ENCODE results near the gene C10orf90.

Gene C10orf90

DNA sequence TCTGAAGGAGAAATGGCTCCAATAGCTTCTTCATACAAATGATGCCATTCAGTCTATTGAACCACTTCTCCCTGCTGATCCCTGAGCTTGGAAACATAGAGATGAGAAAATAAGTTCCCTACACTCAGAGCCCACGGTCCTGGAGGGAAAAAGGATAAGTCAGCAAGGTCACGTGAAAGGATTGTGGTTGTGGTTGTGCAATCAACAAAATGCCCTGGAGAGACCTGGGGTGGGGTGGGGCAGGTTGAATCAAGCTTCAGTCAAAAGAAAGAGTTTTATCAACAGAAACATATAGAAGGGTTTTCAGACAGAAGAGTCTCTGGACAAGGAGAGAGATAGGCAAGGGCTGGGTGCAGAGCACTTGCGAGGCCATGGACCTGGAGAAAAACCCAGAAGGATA is 30.1 kb downstream of the C10orf90 start:
- Histone ChIP-seq H3K4me3 (no peak overlapping the region), H3K9ac (no peak overlapping the region), H3K36me3 (no peaks in the 10 kb centered on the region), H3K27ac (no peak overlapping the region), H3K4me1 (no peaks in the 10 kb centered on the region), H3K9me3 (no peaks in the 10 kb centered on the region), H3K4me2 (no peak overlapping the region), H4K20me1 (no peaks in the 10 kb centered on the region), H3K27me3 (no peaks in the 10 kb centered on the region)
- peak; percentile 41; the same call in 1 of the 2 replicates for TF ChIP-seq Cebpa-rat (IDR thresholded peaks at IDR 0.05)

- no peaks in the 10 kb centered on the region for H3K4me1 ChIP-seq
- H3K36me3 ChIP-seq: no peaks in the 10 kb centered on the region
- no peak overlapping the region for H3K27ac ChIP-seq
- no peaks in the 10 kb centered on the region for H4K20me1 ChIP-seq
- H3K9ac ChIP-seq: no peak overlapping the region
- no peak for TF ChIP-seq Cebpa-rat (IDR thresholded peaks at IDR 0.05)
- no peak overlapping the region for H3K4me3 ChIP-seq
- no peaks in the 10 kb centered on the region for H3K27me3 ChIP-seq
- no peak overlapping the region for H3K4me2 ChIP-seq
- no peaks in the 10 kb centered on the region for H3K9me3 ChIP-seq
Observed at GRCh38 chr10:126639084-126639483, 31.4 kb downstream of the C10orf90 start.

DNA sequence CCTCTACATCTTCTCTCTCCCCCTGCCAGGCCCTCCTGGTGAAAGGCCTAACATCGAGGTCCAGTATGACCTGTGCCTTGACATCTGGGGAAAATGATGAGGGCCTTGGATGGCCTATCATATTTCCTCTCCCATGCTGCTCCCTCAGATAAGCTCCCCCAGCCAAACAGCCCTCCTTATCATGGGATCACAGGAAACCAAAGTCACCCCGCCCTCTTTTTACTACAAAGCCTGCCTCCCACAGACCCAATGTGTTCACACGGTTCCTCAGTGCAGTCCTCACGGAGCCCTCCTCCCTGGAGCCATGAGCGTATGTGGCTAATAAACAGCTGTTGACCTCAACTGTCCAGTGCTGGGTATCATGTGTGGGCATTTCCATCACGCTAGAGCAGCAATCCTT is 32.0 kb downstream of the C10orf90 start:
- Histone ChIP-seq H3K4me1 (no peaks in the 10 kb centered on the region), H3K27ac (no peak overlapping the region), H4K20me1 (no peaks in the 10 kb centered on the region), H3K36me3 (no peaks in the 10 kb centered on the region), H3K9ac (no peak overlapping the region), H3K27me3 (no peaks in the 10 kb centered on the region), H3K4me3 (no peak overlapping the region), H3K9me3 (no peaks in the 10 kb centered on the region), H3K4me2 (no peak overlapping the region)
- TF ChIP-seq Cebpa-rat (IDR thresholded peaks at IDR 0.05): no peak

- Histone ChIP-seq H3K4me2 (no peak overlapping the region), H3K27ac (no peak overlapping the region), H4K20me1 (no peaks in the 10 kb centered on the region), H3K9me3 (no peaks in the 10 kb centered on the region), H3K4me1 (no peaks in the 10 kb centered on the region), H3K9ac (no peak overlapping the region), H3K4me3 (no peak overlapping the region), H3K36me3 (no peaks in the 10 kb centered on the region), H3K27me3 (no peaks in the 10 kb centered on the region)
- no peak for TF ChIP-seq Cebpa-rat (IDR thresholded peaks at IDR 0.05)
Observed at GRCh38 chr10:126637501-126637900, 33.0 kb downstream of the C10orf90 start.

GRCh38 chr10:126634911-126635310 is 35.6 kb downstream of the C10orf90 start:
- no peak for TF ChIP-seq Cebpa-rat (IDR thresholded peaks at IDR 0.05)
- H3K27ac ChIP-seq: no peak overlapping the region
- H3K4me2 ChIP-seq: no peak overlapping the region
- H3K4me1 ChIP-seq: no peaks in the 10 kb centered on the region
- no peak overlapping the region for H3K9ac ChIP-seq
- no peaks in the 10 kb centered on the region for H4K20me1 ChIP-seq
- no peaks in the 10 kb centered on the region for H3K9me3 ChIP-seq
- H3K27me3 ChIP-seq: no peaks in the 10 kb centered on the region
- H3K4me3 ChIP-seq: no peak overlapping the region
- no peaks in the 10 kb centered on the region for H3K36me3 ChIP-seq

GRCh38 chr10:126634347-126634746 is 36.1 kb downstream of the C10orf90 start:
- no peaks in the 10 kb centered on the region for H3K36me3 ChIP-seq
- H4K20me1 ChIP-seq: no peaks in the 10 kb centered on the region
- H3K27me3 ChIP-seq: no peaks in the 10 kb centered on the region
- H3K4me1 ChIP-seq: no peaks in the 10 kb centered on the region
- no peak overlapping the region for H3K4me3 ChIP-seq
- H3K9ac ChIP-seq: no peak overlapping the region
- no peaks in the 10 kb centered on the region for H3K9me3 ChIP-seq
- H3K4me2 ChIP-seq: no peak overlapping the region
- no peak for TF ChIP-seq Cebpa-rat (IDR thresholded peaks at IDR 0.05)
- H3K27ac ChIP-seq: no peak overlapping the region

- no peak for TF ChIP-seq Cebpa-rat (IDR thresholded peaks at IDR 0.05)
Observed at GRCh38 chr10:126632705-126633104, 37.8 kb downstream of the C10orf90 start.

GRCh38 chr10:126629925-126630624 is 40.4 kb downstream of the C10orf90 start:
- Histone ChIP-seq H3K27me3 (no peaks in the 10 kb centered on the region), H3K36me3 (no peaks in the 10 kb centered on the region), H3K9me3 (no peaks in the 10 kb centered on the region), H3K4me3 (no peak overlapping the region), H3K4me1 (no peaks in the 10 kb centered on the region), H3K9ac (no peak overlapping the region), H4K20me1 (no peaks in the 10 kb centered on the region), H3K27ac (no peak overlapping the region), H3K4me2 (no peak overlapping the region)
- TF ChIP-seq Cebpa-rat (IDR thresholded peaks at IDR 0.05): no peak

More at GRCh38 chr10:126632705-126633104, 37.8 kb downstream of the C10orf90 start:
- Histone ChIP-seq H3K4me3 (no peak overlapping the region), H3K4me1 (no peaks in the 10 kb centered on the region), H3K27me3 (no peaks in the 10 kb centered on the region), H3K4me2 (no peak overlapping the region), H3K9me3 (no peaks in the 10 kb centered on the region), H3K27ac (no peak overlapping the region), H4K20me1 (no peaks in the 10 kb centered on the region), H3K9ac (no peak overlapping the region), H3K36me3 (no peaks in the 10 kb centered on the region)

DNA sequence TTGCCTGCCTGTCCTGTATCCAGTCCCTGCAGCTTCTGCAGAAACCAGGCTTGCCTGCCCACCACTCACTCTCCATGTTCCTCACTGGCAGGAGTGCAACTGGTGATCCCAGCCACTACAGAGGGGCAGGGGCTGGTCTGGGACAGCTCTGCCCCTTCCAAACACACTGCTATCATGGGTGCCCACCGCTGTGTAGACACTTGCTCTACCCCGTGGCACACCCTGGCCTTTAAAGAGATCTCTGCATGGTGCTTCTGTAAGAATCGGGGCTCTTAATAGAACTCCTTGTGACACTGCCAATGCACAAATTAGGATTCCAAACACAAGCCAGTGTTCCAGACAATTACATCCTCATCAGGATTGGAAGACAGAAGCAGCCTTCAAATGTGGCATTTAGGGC is 41.7 kb downstream of the C10orf90 start:
- Histone ChIP-seq H3K4me3 (no peak overlapping the region), H3K4me1 (no peaks in the 10 kb centered on the region), H3K4me2 (no peak overlapping the region), H3K9ac (no peak overlapping the region), H3K9me3 (no peaks in the 10 kb centered on the region), H4K20me1 (no peaks in the 10 kb centered on the region), H3K27ac (no peak overlapping the region), H3K27me3 (no peaks in the 10 kb centered on the region), H3K36me3 (no peaks in the 10 kb centered on the region)
- TF ChIP-seq Cebpa-rat (IDR thresholded peaks at IDR 0.05): no peak

DNA sequence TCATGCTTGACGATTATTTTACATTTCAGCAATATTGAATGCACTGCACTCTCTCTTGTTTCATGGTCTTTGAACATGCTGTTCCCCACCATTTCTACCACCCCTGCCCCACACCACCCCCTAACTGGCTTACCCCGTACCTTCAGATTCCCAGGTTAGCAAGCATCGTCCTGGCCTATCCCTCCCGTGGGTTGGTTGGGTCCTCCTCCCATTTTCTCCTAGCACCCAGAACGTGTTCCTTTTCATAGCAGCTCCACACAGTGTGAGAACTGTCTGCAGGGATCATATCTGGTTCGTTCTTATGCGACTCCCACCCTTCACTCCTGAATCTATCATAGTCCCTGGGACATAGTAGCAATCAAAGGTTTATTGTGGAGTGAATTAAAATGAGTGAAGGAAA is 48.6 kb downstream of the C10orf90 start:
- Histone ChIP-seq H3K27me3 (no peaks in the 10 kb centered on the region), H3K9me3 (no peaks in the 10 kb centered on the region), H3K27ac (no peak overlapping the region), H3K4me3 (no peak overlapping the region), H4K20me1 (no peaks in the 10 kb centered on the region), H3K4me2 (no peak overlapping the region), H3K36me3 (no peaks in the 10 kb centered on the region), H3K9ac (no peak overlapping the region), H3K4me1 (no peaks in the 10 kb centered on the region)
- no peak for TF ChIP-seq Cebpa-rat (IDR thresholded peaks at IDR 0.05)

DNA sequence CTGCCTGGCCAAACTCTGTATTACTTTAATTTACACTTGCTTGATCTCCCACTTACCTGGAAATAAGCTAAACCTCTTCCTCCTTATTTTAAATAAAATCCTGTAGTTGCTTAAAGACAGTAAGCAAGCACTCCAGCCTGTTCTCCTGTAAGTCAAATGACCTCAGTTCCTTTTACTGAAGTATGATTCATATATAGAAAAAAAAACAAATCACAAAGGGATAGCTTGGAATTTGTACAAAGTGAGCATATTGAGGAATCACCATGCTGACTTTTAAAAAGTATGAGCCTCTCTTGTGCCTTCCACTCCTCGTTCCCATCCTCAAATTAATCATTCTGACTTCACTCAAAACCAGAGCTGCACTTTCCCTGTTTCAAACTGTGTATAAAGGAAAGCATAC is 52.0 kb downstream of the C10orf90 start:
- no peak overlapping the region for H3K4me3 ChIP-seq

More for the DNA sequence above, 52.0 kb downstream of the C10orf90 start:
- H3K9ac ChIP-seq: no peak overlapping the region
- H3K27me3 ChIP-seq: no peaks in the 10 kb centered on the region
- no peaks in the 10 kb centered on the region for H3K4me1 ChIP-seq
- no peaks in the 10 kb centered on the region for H4K20me1 ChIP-seq
- H3K27ac ChIP-seq: no peak overlapping the region
- H3K4me2 ChIP-seq: no peak overlapping the region
- no peaks in the 10 kb centered on the region for H3K9me3 ChIP-seq
- no peak for TF ChIP-seq Cebpa-rat (IDR thresholded peaks at IDR 0.05)
- no peaks in the 10 kb centered on the region for H3K36me3 ChIP-seq

All from BLaER1 (cell line).